Esophagus squamous epithelium (tissue), 4 donors: ENCODE results near the gene GPC6.

Source experiments
- CTCF ChIP-seq, 6 experiments: fragments of 450-650 bp in 4 of 6; fragments of 200-600 bp in 2 of 6; sonication (generic) in 2 of 6; IDR thresholded peaks; one replicate each; pipeline ENCODE4 v1.5.1; 2016 to 2019; ENCODE audit warnings: antibody characterized with exemption in 6 of 6, mild to moderate bottlenecking in 4 of 6, moderate library complexity in 4 of 6
- POLR2A ChIP-seq, 4 donors: fragments of 450-650 bp; IDR thresholded peaks; one replicate each; pipeline ENCODE4 v1.6.1; 2017; ENCODE audit warnings: antibody characterized with exemption in 4 of 4, mild to moderate bottlenecking in 4 of 4, moderate library complexity in 3 of 4

- no peak for TF ChIP-seq CTCF (IDR thresholded peaks at IDR 0.05)
- no peak for TF ChIP-seq POLR2A (IDR thresholded peaks at IDR 0.05)
These were observed 483.1 kb downstream of the GPC6 start for GRCh38 chr13:93709506-93710244.
